Mammary epithelial cell (primary cell): Measurements from ENCODE around the gene NOX4.

Source experiments
- CTCF ChIP-seq, 2 donors: IDR thresholded peaks in 1 of 2; conservative IDR thresholded peaks in 1 of 2; 2 replicates each; pipeline ENCODE4 v1.5.1; 2011 to 2012; ENCODE audit warnings: inconsistent platforms in 2 of 2, low read length in 2 of 2, mild to moderate bottlenecking in 2 of 2, control low read depth in 1 of 2, low read depth in 1 of 2; ENCODE audit not compliant: insufficient read depth in 1 of 2; ENCODE audit errors: extremely low read depth in 1 of 2
- EZH2 ChIP-seq: IDR thresholded peaks from 2 replicates; pipeline ENCODE4 v1.6.1; 2012; ENCODE audit warnings: low read length, inconsistent platforms, borderline replicate concordance

- no peak for TF ChIP-seq CTCF (conservative IDR thresholded peaks at IDR 0.05 in 1 of 2, IDR thresholded peaks at IDR 0.05 in 1 of 2; ENCODE audit: extremely low read depth in 1 of 2, insufficient read depth in 1 of 2, low read depth in 1 of 2, low read length in 2 of 2)
- no peak for TF ChIP-seq EZH2
Measured at GRCh38 chr11:89504270-89504669, 13.1 kb upstream of the NOX4 start.
